Activated naive CD8-positive, alpha-beta T cell treated with anti-CD3 and anti-CD28 coated beads for 36 hours (primary cell): ENCODE data around the gene ELF3. TPM values are rescaled to one million over a fixed set of nuclear protein-coding genes. Genes with fewer than 3 reads are reported as not detected.
"Not testable (repeated sequence)": the region's sequence is repeated elsewhere in the genome, so short reads cannot be mapped to it uniquely, and the experiment has no call there.

Experiments used
- DNase-seq: peaks from one replicate; pipeline ENCODE4 v3.0.0; 2021
- H3K27ac Mint-ChIP-seq: one replicate; pipeline ENCODE4 v1.8.0; 2022; ENCODE audit warnings: mild to moderate bottlenecking, moderate library complexity, mixed read lengths
- H3K27me3 Mint-ChIP-seq: one replicate; pipeline ENCODE4 v1.8.0; 2022; ENCODE audit warnings: mild to moderate bottlenecking, mixed read lengths
- H3K36me3 Mint-ChIP-seq: one replicate; pipeline ENCODE4 v1.8.0; 2021; ENCODE audit warnings: mild to moderate bottlenecking, mixed read lengths
- H3K4me1 Mint-ChIP-seq: one replicate; pipeline ENCODE4 v1.8.0; 2021; ENCODE audit warnings: mixed read lengths
- H3K4me3 Mint-ChIP-seq: one replicate; pipeline ENCODE4 v1.8.0; 2022; ENCODE audit warnings: mild to moderate bottlenecking, moderate library complexity, mixed read lengths
- H3K9me3 Mint-ChIP-seq: one replicate; pipeline ENCODE4 v1.8.0; 2022; ENCODE audit warnings: mixed read lengths
- total RNA-seq, 2 experiments: library from RNA; stranded (reverse); gene quantifications; one replicate each; pipeline ENCODE4 v1.2.3, GENCODE V29; 2021

ELF3 gene
- total RNA-seq: under 1 TPM in 1 of 2 experiments, not detected in 1; 0.30 TPM

GRCh38 chr1:202010180-202011015 lies at the start of gene ELF3:
Gene ELF3, plus strand, starts transcription at chr1:202010587. Its CDS starts 550 bp downstream, at chr1:202011137.
- no peak within 1 kb of the TSS for H3K4me3 Mint-ChIP-seq
- no peaks in the 10 kb centered on the region for H3K4me1 Mint-ChIP-seq
- peaks cover 1% of the 10 kb centered on the region for H3K36me3 Mint-ChIP-seq
- H3K9me3 Mint-ChIP-seq: no peaks in the 10 kb centered on the region
- no peak within 1 kb of the TSS for H3K27ac Mint-ChIP-seq
- no peaks in the 10 kb centered on the region for H3K27me3 Mint-ChIP-seq
- no peak for DNase-seq

GRCh38 chr1:201962382-201962781 lies 48.0 kb upstream of the ELF3 start:
- not testable (repeated sequence) for H3K27ac Mint-ChIP-seq, H3K4me1 Mint-ChIP-seq, H3K9me3 Mint-ChIP-seq, H3K4me3 Mint-ChIP-seq, DNase-seq, H3K27me3 Mint-ChIP-seq
- H3K36me3 Mint-ChIP-seq: peaks cover 19% of the 10 kb centered on the region

- Mint-ChIP-seq H3K27me3 (no peaks in the 10 kb centered on the region), H3K27ac (no peak overlapping the region), H3K9me3 (no peaks in the 10 kb centered on the region), H3K4me3 (no peak overlapping the region), H3K4me1 (peaks cover 6% of the 10 kb centered on the region), H3K36me3 (peaks cover 11% of the 10 kb centered on the region)
- no peak for DNase-seq
Observed at GRCh38 chr1:201964261-201964660, 46.1 kb upstream of the ELF3 start.

- Mint-ChIP-seq H3K27ac (no peak overlapping the region), H3K36me3 (peaks cover 9% of the 10 kb centered on the region)
Observed at GRCh38 chr1:201966171-201966570, 44.2 kb upstream of the ELF3 start.

GRCh38 chr1:201968202-201968925 lies 42.0 kb upstream of the ELF3 start:
- H3K36me3 Mint-ChIP-seq: peaks cover 6% of the 10 kb centered on the region

More at GRCh38 chr1:201966171-201966570, 44.2 kb upstream of the ELF3 start:
- Mint-ChIP-seq H3K4me3 (no peak overlapping the region), H3K27me3 (no peaks in the 10 kb centered on the region), H3K4me1 (peaks cover 6% of the 10 kb centered on the region), H3K9me3 (no peaks in the 10 kb centered on the region)
- DNase-seq: no peak

GRCh38 chr1:201970334-201971159 lies 39.8 kb upstream of the ELF3 start:
- DNase-seq: no peak
- peaks cover 6% of the 10 kb centered on the region for H3K36me3 Mint-ChIP-seq
- H3K27me3 Mint-ChIP-seq: no peaks in the 10 kb centered on the region
- no peak overlapping the region for H3K27ac Mint-ChIP-seq
- H3K9me3 Mint-ChIP-seq: no peaks in the 10 kb centered on the region
- H3K4me3 Mint-ChIP-seq: no peak overlapping the region
- peaks cover 1% of the 10 kb centered on the region for H3K4me1 Mint-ChIP-seq

More at GRCh38 chr1:201968202-201968925, 42.0 kb upstream of the ELF3 start:
- Mint-ChIP-seq H3K4me3 (no peak overlapping the region), H3K9me3 (no peaks in the 10 kb centered on the region), H3K27ac (no peak overlapping the region), H3K27me3 (no peaks in the 10 kb centered on the region), H3K4me1 (peaks cover 4% of the 10 kb centered on the region)
- no peak for DNase-seq

GRCh38 chr1:201982082-201982622 lies 28.2 kb upstream of the ELF3 start:
- peak; percentile 72 for DNase-seq

GRCh38 chr1:201982623-201983379 lies 27.6 kb upstream of the ELF3 start, which contains the start of gene RNPEP:
Gene RNPEP, plus strand, starts transcription at chr1:201982648. Its CDS starts 19 bp downstream, at chr1:201982667.
- DNase-seq: peak; percentile 69
- Mint-ChIP-seq H3K27ac (peak within 1 kb of the TSS; percentile 79), H3K4me1 (peaks cover 22% of the 10 kb centered on the region), H3K27me3 (peaks cover 11% of the 10 kb centered on the region), H3K36me3 (peaks cover 2% of the 10 kb centered on the region), H3K4me3 (peak within 1 kb of the TSS; percentile 93), H3K9me3 (no peaks in the 10 kb centered on the region)

More at GRCh38 chr1:201982082-201982622, 28.2 kb upstream of the ELF3 start:
- Mint-ChIP-seq H3K36me3 (peaks cover 2% of the 10 kb centered on the region), H3K4me1 (peaks cover 22% of the 10 kb centered on the region), H3K27me3 (peaks cover 14% of the 10 kb centered on the region), H3K4me3 (peak overlapping the region; percentile 93), H3K9me3 (no peaks in the 10 kb centered on the region), H3K27ac (peak overlapping the region; percentile 72)

- no peaks in the 10 kb centered on the region for H3K9me3 Mint-ChIP-seq
- peaks cover 11% of the 10 kb centered on the region for H3K27me3 Mint-ChIP-seq
- H3K4me3 Mint-ChIP-seq: peak overlapping the region; percentile 93
- DNase-seq: no peak
- peaks cover 22% of the 10 kb centered on the region for H3K4me1 Mint-ChIP-seq
- H3K36me3 Mint-ChIP-seq: peaks cover 2% of the 10 kb centered on the region
- H3K27ac Mint-ChIP-seq: peak overlapping the region; percentile 79
Observed at GRCh38 chr1:201983380-201983805, 27.0 kb upstream of the ELF3 start.

GRCh38 chr1:201984446-201984845 lies 25.9 kb upstream of the ELF3 start:
- no peak overlapping the region for H3K27ac Mint-ChIP-seq
- no peak for DNase-seq
- H3K36me3 Mint-ChIP-seq: peaks cover 2% of the 10 kb centered on the region
- no peak overlapping the region for H3K4me3 Mint-ChIP-seq
- H3K4me1 Mint-ChIP-seq: peaks cover 22% of the 10 kb centered on the region
- H3K9me3 Mint-ChIP-seq: no peaks in the 10 kb centered on the region
- H3K27me3 Mint-ChIP-seq: peaks cover 11% of the 10 kb centered on the region

- DNase-seq: no peak
- Mint-ChIP-seq H3K4me3 (no peak overlapping the region), H3K36me3 (peaks cover 5% of the 10 kb centered on the region), H3K27ac (no peak overlapping the region), H3K9me3 (no peaks in the 10 kb centered on the region), H3K27me3 (peaks cover 11% of the 10 kb centered on the region), H3K4me1 (peaks cover 22% of the 10 kb centered on the region)
Observed at GRCh38 chr1:201985355-201985754, 25.0 kb upstream of the ELF3 start.

GRCh38 chr1:201988601-201989000 lies 21.8 kb upstream of the ELF3 start:
- H3K4me1 Mint-ChIP-seq: peaks cover 10% of the 10 kb centered on the region
- H3K36me3 Mint-ChIP-seq: peaks cover 12% of the 10 kb centered on the region
- no peak for DNase-seq
- H3K27ac Mint-ChIP-seq: no peak overlapping the region
- no peak overlapping the region for H3K4me3 Mint-ChIP-seq
- H3K27me3 Mint-ChIP-seq: no peaks in the 10 kb centered on the region
- H3K9me3 Mint-ChIP-seq: no peaks in the 10 kb centered on the region

GRCh38 chr1:201989354-201990128 lies 20.8 kb upstream of the ELF3 start:
- H3K9me3 Mint-ChIP-seq: no peaks in the 10 kb centered on the region
- peaks cover 15% of the 10 kb centered on the region for H3K36me3 Mint-ChIP-seq
- H3K27ac Mint-ChIP-seq: no peak overlapping the region
- peaks cover under 1% of the 10 kb centered on the region for H3K4me1 Mint-ChIP-seq
- DNase-seq: no peak
- no peak overlapping the region for H3K4me3 Mint-ChIP-seq
- no peaks in the 10 kb centered on the region for H3K27me3 Mint-ChIP-seq
